NCI-H748 (cell line): ENCODE results near the gene PLSCR4.
"Not testable (repeated sequence)": the region's sequence is repeated elsewhere in the genome, so short reads cannot be mapped to it uniquely, and the experiment has no call there.

ENCODE experiments used
- DNase-seq: peaks from one replicate; lab custom pipeline; 2025; ENCODE audit not compliant: unreplicated experiment; lab: John Stamatoyannopoulos, UW

The PLSCR4 gene

GRCh38 chr3:146250449-146251382 is at the start of gene PLSCR4:
Gene PLSCR4 (minus strand): TSS chr3:146251105. CDS start chr3:146222071, 29,034 bp downstream.
- peak; percentile 54 for DNase-seq

GRCh38 chr3:146293401-146293800 is 42.5 kb upstream of the PLSCR4 start:
- not testable (repeated sequence) for DNase-seq

GRCh38 chr3:146283781-146284445 is 33.0 kb upstream of the PLSCR4 start:
- no peak for DNase-seq

GRCh38 chr3:146280864-146281263 is 30.0 kb upstream of the PLSCR4 start:
- DNase-seq = no peak

- DNase-seq = no peak
Observed at GRCh38 chr3:146279951-146280350, 29.0 kb upstream of the PLSCR4 start.

GRCh38 chr3:146279013-146279412 is 28.1 kb upstream of the PLSCR4 start:
- DNase-seq = no peak

GRCh38 chr3:146277953-146278631 is 27.2 kb upstream of the PLSCR4 start:
- no peak for DNase-seq

GRCh38 chr3:146275476-146275875 is 24.6 kb upstream of the PLSCR4 start:
- no peak for DNase-seq

GRCh38 chr3:146274833-146275232 is 23.9 kb upstream of the PLSCR4 start:
- DNase-seq = no peak

- DNase-seq = no peak
Observed at GRCh38 chr3:146273721-146274407, 23.0 kb upstream of the PLSCR4 start.

- no peak for DNase-seq
Observed at GRCh38 chr3:146271180-146271579, 20.3 kb upstream of the PLSCR4 start.

GRCh38 chr3:146269271-146269670 is 18.4 kb upstream of the PLSCR4 start:
- DNase-seq = no peak

GRCh38 chr3:146268535-146269219 is 17.8 kb upstream of the PLSCR4 start:
- no peak for DNase-seq

GRCh38 chr3:146265720-146266119 is 14.8 kb upstream of the PLSCR4 start:
- DNase-seq = no peak

- no peak for DNase-seq
Observed at GRCh38 chr3:146262371-146263110, 11.6 kb upstream of the PLSCR4 start.

- DNase-seq = no peak
Observed at GRCh38 chr3:146259880-146260589, 9.1 kb upstream of the PLSCR4 start.

GRCh38 chr3:146256851-146257486 is 6.1 kb upstream of the PLSCR4 start:
- no peak for DNase-seq

- DNase-seq = peak; percentile 10
Observed at GRCh38 chr3:146252445-146252844, 1.5 kb upstream of the PLSCR4 start.

GRCh38 chr3:146249921-146250320 is 984 bp downstream of the PLSCR4 start:
- no peak for DNase-seq
